ENCODE data around the gene METRNL.

The METRNL gene

DNA sequence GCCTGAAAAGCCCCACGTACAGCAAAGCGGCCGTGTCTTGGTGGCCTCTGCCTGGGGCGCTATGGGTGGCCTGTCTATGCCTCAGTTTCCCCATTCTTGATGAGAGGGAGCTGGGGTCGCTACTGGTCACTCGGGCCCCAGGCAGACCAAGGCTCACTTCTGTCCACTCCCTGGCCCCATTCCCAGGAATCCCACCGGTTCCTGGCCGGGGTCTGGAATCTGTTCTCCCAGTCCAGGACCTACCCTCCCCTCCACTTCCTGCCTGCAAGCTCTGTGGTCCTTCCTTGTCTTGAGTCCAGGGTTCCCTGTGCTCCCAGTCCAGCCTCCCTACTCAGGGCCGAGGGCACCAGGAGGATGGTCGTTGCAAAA lies 24.5 kb downstream of the METRNL start:
- TF ChIP-seq, protein P1, sequence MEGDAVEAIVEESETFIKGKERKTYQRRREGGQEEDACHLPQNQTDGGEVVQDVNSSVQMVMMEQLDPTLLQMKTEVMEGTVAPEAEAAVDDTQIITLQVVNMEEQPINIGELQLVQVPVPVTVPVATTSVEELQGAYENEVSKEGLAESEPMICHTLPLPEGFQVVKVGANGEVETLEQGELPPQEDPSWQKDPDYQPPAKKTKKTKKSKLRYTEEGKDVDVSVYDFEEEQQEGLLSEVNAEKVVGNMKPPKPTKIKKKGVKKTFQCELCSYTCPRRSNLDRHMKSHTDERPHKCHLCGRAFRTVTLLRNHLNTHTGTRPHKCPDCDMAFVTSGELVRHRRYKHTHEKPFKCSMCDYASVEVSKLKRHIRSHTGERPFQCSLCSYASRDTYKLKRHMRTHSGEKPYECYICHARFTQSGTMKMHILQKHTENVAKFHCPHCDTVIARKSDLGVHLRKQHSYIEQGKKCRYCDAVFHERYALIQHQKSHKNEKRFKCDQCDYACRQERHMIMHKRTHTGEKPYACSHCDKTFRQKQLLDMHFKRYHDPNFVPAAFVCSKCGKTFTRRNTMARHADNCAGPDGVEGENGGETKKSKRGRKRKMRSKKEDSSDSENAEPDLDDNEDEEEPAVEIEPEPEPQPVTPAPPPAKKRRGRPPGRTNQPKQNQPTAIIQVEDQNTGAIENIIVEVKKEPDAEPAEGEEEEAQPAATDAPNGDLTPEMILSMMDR (IDR thresholded peaks at IDR 0.05; ENCODE audit: low read depth, low read length) = no peak
- no peak overlapping the region for H3K4me3 ChIP-seq (ENCODE audit: low read depth, low read length)

DNA sequence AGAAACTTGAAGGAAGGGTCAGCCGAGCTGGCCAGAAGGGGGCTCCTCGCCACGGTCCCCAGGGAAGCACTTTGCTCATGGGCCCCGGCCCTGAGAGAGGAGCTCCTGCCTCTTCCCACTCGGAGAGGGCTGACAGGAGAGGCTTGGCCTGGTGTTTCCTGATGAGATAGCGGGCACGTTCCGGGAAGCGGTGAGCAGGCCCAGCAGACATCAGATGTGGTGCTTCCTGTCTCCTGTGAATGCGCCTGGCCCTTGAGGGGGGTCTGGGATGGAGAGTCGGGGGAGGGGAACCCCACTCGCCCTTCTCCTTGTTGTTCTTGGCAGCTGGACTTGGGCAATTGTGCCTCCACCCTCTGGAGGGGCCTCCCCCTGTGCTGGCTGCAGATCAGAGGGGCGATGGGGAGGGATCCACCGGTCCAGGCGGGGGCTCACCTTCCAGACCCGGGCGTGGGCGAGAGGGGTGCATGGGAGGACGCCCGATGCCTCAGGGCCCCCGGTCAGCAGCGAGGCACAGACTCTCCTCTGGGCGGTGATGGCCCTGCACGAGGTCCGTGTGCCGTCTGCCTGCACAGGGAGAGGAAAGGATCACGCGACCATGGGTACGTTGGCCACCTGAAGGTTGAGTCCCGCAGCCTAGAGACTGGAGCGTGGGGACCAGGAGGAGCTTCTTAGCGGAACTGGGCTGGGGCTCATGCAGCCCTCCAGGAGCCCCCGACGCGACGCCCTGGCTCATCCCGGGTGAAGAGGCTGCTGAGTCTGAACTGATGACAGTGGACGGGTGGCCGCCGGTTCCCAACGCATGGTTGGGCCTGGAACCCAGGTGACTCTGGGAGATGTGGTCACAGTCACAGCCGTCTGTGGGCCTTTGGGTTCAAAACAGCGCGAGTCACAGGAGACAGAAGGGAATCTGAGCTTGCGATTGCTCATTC lies 25.4 kb downstream of the METRNL start:
- H3K4me3 ChIP-seq (ENCODE audit: low read depth, low read length) = no peak overlapping the region
- TF ChIP-seq, protein P1 (IDR thresholded peaks at IDR 0.05; ENCODE audit: low read depth, low read length) = no peak

DNA sequence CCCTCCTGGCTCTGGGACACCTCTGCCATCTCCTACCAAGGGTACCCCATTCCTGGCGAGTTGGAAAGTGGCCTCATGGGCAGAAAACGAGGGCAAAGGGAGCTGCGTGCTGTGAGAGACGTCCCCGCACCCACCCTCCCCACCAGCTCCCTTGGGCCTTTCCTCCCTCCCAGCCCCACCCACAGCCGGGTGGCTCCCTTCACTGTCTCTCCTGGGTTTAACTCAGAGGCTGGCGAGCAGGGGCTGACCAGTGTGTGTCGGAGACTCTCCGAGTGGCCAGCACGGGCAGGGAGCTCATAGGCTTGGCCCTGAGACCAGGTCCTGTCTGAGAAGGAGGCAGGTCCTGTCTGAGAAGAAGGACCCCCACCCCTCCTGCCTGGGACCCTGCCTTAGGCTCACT lies 26.1 kb downstream of the METRNL start:
- no peak overlapping the region for H3K4me3 ChIP-seq (ENCODE audit: low read depth, low read length)
- TF ChIP-seq, protein P1 (IDR thresholded peaks at IDR 0.05; ENCODE audit: low read depth, low read length) = no peak

DNA sequence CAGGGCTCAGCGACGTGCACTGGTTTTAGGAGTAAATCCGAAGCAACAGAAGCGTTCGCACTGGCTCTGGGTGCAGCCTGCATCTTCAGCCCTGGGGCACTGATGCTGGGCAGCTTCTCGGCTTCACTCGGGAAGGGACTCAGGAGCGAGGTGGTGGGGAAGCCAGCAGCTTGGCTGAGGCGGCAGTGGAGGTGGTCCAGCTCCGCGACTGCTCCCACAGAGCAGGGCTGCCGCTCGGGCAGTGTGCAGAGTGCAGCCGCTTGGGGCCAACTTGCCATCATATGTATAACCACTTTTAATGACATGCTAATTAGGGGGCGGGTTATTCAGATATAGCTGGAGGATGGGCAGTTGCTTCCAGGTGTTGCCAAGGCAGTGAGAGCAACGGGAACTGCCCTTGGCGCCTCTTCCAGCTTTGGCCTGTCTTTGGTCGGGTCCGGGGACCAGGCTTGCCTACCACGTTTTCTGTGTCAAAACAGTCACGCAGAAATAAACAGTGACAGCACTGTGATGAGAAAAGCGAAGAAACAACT lies 26.7 kb downstream of the METRNL start:
- no peak overlapping the region for H3K4me3 ChIP-seq (ENCODE audit: low read depth, low read length)
- TF ChIP-seq, protein P1 (IDR thresholded peaks at IDR 0.05; ENCODE audit: low read depth, low read length) = no peak

DNA sequence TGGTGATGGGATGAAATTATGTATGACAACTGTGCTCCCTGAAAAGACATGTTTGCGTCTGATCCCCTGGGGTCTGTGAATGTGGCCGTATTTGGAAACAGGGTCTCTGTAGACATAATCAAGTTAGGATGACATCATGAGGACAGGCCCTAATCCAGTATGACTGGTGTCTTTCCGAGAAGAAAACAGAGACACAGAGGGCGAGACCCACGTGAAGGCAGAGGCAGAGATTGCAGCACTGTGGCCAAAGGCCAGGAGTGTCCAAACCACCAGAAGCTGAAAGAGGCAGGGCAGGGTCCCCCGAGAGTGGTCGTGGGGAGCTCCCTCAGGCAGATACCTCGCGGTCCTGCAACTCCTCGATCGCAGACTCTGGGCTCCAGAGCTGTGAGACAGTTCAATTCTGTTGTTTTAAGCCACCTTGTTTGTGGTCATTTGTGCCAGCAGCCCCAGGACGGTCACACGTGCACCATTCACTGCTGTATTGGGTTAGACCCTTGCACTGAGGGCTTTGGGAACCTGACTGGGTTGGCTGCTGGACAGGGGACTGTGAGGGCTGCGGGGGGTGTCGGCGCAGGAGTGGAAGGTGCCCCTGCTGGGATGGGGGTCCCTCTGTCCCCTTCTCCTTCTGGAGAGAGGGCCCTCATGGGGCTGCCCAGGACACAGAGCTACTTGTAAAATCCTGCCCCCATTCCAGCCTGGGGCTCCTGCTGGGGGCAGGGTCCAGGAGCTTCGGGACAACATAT lies 27.7 kb downstream of the METRNL start:
- no peak overlapping the region for H3K4me3 ChIP-seq (ENCODE audit: low read depth, low read length)
- TF ChIP-seq, protein P1 (IDR thresholded peaks at IDR 0.05; ENCODE audit: low read depth, low read length) = no peak

DNA sequence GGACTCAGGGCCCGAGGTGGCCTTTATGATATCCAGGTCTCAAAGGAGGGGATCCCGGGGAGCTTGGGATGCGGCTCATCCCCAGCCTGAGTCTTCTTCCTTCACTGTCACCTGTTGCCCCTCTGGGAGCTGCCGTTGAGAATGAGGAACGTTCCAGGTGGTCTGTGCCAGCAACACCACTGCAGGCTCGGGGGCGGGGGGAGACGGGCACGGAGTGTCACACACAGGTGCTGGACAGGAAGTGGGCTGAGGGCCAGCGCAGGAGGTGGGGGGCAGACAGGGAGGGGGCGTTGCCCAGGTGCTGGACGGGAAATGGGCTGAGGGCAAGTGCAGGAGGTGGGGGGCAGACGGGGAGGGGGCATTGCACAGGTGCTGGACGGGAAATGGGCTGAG lies 28.2 kb downstream of the METRNL start:
- no peak overlapping the region for H3K4me3 ChIP-seq (ENCODE audit: low read depth, low read length)
- TF ChIP-seq, protein P1 (IDR thresholded peaks at IDR 0.05; ENCODE audit: low read depth, low read length) = no peak

DNA sequence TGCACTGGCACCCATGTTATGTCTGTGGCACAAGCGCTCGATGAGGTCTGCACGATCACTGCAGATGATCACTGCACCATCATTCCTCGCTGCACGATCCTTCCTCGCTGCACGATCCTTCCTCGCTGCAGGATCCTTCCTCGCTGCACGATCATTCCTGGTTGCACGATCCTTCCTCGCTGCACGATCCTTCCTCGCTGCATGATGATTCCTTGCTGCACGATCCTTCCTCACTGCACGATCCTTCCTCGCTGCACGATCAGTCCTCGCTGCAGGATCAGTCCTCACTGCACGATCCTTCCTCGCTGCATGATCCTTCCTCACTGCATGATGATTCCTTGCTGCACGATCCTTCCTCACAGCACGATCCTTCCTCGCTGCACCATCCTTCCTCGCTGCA lies 29.3 kb downstream of the METRNL start:
- TF ChIP-seq, protein P1 (IDR thresholded peaks at IDR 0.05; ENCODE audit: low read depth, low read length) = no peak

More for the DNA sequence above, 29.3 kb downstream of the METRNL start:
- H3K4me3 ChIP-seq (ENCODE audit: low read depth, low read length) = no peak overlapping the region

Data from WI38 (cell line).